ENCODE data around the gene TBL1X.

DNA sequence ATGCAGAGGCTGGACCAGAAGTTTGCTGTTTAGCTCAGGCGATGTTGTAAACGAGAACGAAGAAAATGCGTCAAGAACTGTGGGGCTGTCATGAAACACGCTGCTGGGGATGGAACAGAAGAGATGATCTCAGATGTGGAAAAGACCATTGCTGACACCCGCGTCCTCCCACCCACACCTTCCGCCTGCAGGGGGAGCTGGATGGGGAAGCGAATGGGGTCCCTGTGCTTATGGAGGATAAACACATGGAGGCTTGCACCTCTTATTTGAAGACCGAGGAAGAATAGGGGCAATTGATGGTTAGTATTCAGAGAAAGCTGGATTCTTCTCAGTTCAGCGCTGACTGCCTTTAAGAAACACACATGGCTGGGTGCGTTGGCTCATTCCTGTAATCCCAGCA is 236.9 kb downstream of the TBL1X start:
- TF ChIP-seq CTCF (IDR thresholded peaks at IDR 0.05; ENCODE audit: low read depth, low read length) (no peak), EZH2phosphoT487 (IDR thresholded peaks at IDR 0.05; ENCODE audit: low read depth) (no peak)
